ENCODE data around the gene THRB.

GRCh38 chr3:24406900-24407299 lies 87.8 kb downstream of the THRB start:
- no peak for TF ChIP-seq CTCF (conservative IDR thresholded peaks at IDR 0.05; ENCODE audit: low read length)
- TF ChIP-seq EZH2phosphoT487 (IDR thresholded peaks at IDR 0.05; ENCODE audit: borderline replicate concordance): no peak

Data from Loucy (cell line).